GM12892 (cell line): ENCODE results near the gene CDH23.

Experiments used
- POLR2A ChIP-seq: IDR thresholded peaks from 2 replicates; pipeline ENCODE4 v1.6.1; 2011; ENCODE audit warnings: low read depth, low read length, control low read depth
- POLR2AphosphoS5 ChIP-seq: IDR thresholded peaks from 2 replicates; pipeline ENCODE4 v1.6.1; 2011; ENCODE audit warnings: low read depth, low read length, control low read depth
- TAF1 ChIP-seq: IDR thresholded peaks from 2 replicates; pipeline ENCODE4 v1.6.1; 2011; ENCODE audit warnings: low read depth, mild to moderate bottlenecking, control low read depth, low read length, borderline replicate concordance

DNA sequence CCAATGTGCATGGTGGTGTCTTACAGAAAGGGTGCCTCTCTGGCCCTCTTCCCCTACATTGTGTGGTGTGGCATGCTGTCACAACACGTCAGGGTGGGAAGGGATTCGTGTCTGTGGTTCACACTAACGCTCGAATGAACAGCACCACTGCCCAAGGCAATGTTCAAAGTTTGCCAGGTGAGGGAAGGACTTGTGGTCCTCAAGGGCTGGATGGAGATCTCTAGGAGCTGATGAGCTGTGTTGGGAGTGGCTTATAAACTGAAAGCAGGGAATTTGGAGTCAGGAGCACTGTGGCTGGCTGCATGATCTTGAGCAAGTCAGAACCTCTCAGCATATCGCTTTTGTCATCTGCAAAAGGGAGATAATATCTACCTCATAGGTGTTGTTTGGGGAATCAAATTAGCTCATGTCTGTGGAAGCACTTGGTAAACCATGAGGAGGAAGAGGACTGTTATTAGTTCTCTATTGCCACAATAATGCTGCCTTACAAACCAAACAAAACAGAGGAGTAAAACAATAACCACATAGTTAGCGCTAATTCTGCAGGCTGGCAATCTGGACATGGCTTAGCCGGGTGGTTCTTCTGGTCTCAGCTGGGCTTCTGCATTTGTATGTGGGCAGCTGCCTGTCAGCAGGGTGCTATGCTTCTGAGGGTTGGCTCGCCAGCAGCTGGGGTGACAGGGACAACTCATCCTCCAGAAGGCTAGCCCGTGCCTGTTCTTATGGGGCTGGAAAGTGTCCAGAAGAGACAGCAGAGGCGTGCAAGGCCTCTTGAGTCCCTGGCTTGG lies 345.8 kb downstream of the CDH23 start:
- no peak for TF ChIP-seq POLR2A
- no peak for TF ChIP-seq POLR2AphosphoS5
- no peak for TF ChIP-seq TAF1
